Glutamatergic neuron (in vitro differentiated cells): ENCODE data around the gene GYG2. TPM values are rescaled to one million over a fixed set of nuclear protein-coding genes. Genes with fewer than 3 reads are reported as not detected.

Experiments
- DNase-seq: peaks from one replicate; pipeline ENCODE4 v3.0.0; 2022
- H3K27ac Mint-ChIP-seq: one replicate; pipeline ENCODE4 v1.8.0; 2020; ENCODE audit warnings: mild to moderate bottlenecking, mixed read lengths, inconsistent platforms; ENCODE audit not compliant: unreplicated experiment
- H3K27me3 Mint-ChIP-seq: one replicate; pipeline ENCODE4 v1.8.0; 2020; ENCODE audit warnings: mild to moderate bottlenecking, moderate library complexity, mixed read lengths, inconsistent platforms; ENCODE audit not compliant: unreplicated experiment
- H3K36me3 Mint-ChIP-seq: one replicate; pipeline ENCODE4 v1.8.0; 2020; ENCODE audit warnings: mild to moderate bottlenecking, mixed read lengths, inconsistent platforms; ENCODE audit not compliant: unreplicated experiment
- H3K4me1 Mint-ChIP-seq: one replicate; pipeline ENCODE4 v1.8.0; 2020; ENCODE audit warnings: mild to moderate bottlenecking, low read depth, mixed read lengths, inconsistent platforms; ENCODE audit not compliant: unreplicated experiment
- H3K4me3 Mint-ChIP-seq: one replicate; pipeline ENCODE4 v1.8.0; 2020; ENCODE audit warnings: mild to moderate bottlenecking, mixed read lengths, inconsistent platforms; ENCODE audit not compliant: unreplicated experiment
- H3K9me3 Mint-ChIP-seq: one replicate; pipeline ENCODE4 v1.8.0; 2020; ENCODE audit warnings: mild to moderate bottlenecking, moderate library complexity, mixed read lengths, inconsistent platforms; ENCODE audit not compliant: unreplicated experiment
- total RNA-seq: library from RNA; stranded (reverse); fragmentation: NEBNext Ultra II Directional; extraction: Animal tissue kit (Norgen Biotek cat#: 25700); gene quantifications from one replicate; pipeline ENCODE4 v1.2.1, GENCODE V29; 2021; ENCODE audit not compliant: unreplicated experiment
- TF ChIP-seq, protein P1 (sequence below): fragments of 200-600 bp; sonication (generic); IDR thresholded peaks from one replicate; pipeline ENCODE4 v1.5.0; 2021; ENCODE audit not compliant: partially characterized antibody, unreplicated experiment

GYG2 gene
- total RNA-seq, 1 donor from 2014 or later = 21.9 TPM

DNA sequence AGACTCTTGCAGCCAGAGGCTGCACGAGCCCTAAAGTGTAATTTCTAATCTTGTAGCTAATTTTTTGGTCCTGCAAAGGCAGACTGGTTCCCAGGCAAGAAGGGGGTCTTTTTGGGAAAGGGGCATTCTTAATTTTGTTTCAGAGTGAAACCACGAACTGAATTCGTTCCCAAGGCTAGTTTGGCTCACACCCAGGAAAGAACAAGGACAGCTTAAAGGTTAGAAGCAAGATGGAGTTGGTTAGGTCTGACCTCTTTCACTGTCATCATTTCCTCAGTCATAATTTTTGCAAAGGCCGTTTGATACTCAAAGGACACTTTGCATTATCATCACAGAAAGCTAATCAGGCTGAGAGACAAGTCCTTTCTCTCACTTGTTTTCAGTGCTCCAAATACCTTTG lies 46.0 kb upstream of the GYG2 start:
- TF ChIP-seq, protein P1, sequence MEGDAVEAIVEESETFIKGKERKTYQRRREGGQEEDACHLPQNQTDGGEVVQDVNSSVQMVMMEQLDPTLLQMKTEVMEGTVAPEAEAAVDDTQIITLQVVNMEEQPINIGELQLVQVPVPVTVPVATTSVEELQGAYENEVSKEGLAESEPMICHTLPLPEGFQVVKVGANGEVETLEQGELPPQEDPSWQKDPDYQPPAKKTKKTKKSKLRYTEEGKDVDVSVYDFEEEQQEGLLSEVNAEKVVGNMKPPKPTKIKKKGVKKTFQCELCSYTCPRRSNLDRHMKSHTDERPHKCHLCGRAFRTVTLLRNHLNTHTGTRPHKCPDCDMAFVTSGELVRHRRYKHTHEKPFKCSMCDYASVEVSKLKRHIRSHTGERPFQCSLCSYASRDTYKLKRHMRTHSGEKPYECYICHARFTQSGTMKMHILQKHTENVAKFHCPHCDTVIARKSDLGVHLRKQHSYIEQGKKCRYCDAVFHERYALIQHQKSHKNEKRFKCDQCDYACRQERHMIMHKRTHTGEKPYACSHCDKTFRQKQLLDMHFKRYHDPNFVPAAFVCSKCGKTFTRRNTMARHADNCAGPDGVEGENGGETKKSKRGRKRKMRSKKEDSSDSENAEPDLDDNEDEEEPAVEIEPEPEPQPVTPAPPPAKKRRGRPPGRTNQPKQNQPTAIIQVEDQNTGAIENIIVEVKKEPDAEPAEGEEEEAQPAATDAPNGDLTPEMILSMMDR = no peak
- Mint-ChIP-seq H3K27ac (no peak overlapping the region), H3K4me3 (no peak overlapping the region), H3K36me3 (no peaks in the 10 kb centered on the region), H3K27me3 (peaks cover 2% of the 10 kb centered on the region), H3K4me1 (no peaks in the 10 kb centered on the region), H3K9me3 (no peaks in the 10 kb centered on the region)
- no peak for DNase-seq

DNA sequence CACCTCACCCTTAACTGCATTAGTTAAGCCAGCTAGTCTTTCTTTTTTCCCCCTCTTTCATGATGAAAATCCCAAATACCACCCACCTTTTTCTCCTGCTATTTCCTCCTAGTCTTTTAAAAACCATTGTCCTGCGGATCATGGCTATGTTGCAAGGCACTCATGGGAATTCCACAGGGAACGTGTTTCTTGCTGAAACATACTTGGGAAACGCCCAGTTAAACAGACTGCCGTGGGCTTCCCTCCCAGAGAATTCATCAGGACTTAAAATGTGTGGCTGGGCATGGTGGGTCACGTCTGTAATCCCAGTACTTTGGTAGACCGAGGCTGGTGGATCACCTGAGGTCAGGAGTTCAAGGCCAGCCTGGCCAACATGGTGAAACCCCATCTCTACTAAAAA lies 44.7 kb upstream of the GYG2 start:
- no peak for DNase-seq
- TF ChIP-seq, protein P1 = no peak
- no peak overlapping the region for H3K4me3 Mint-ChIP-seq
- peaks cover 1% of the 10 kb centered on the region for H3K9me3 Mint-ChIP-seq
- H3K27me3 Mint-ChIP-seq = no peaks in the 10 kb centered on the region
- H3K4me1 Mint-ChIP-seq = no peaks in the 10 kb centered on the region
- H3K36me3 Mint-ChIP-seq = no peaks in the 10 kb centered on the region
- H3K27ac Mint-ChIP-seq = no peak overlapping the region

DNA sequence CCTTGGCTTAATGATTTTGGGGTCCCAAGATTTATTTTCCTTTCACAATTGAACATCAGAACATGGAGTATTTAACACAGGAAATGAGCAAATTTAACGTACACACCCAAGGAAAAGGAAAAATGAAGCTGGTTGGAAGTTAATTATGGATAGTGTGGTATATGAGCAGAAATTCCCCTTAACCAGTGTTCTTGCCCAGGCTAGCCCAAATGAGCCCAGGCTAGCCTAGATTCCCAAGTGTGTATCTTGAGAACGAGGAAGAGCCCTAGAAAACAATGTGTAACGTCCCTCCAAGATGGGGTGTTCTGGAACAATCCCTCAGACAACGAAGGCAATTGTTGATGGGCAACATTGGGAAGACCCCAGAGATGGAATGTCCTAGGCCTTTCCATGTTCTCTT lies 43.2 kb upstream of the GYG2 start:
- no peak for DNase-seq
- peaks cover 1% of the 10 kb centered on the region for H3K9me3 Mint-ChIP-seq
- no peaks in the 10 kb centered on the region for H3K27me3 Mint-ChIP-seq
- H3K4me1 Mint-ChIP-seq = no peaks in the 10 kb centered on the region
- TF ChIP-seq, protein P1 = no peak
- H3K4me3 Mint-ChIP-seq = no peak overlapping the region
- H3K27ac Mint-ChIP-seq = no peak overlapping the region
- H3K36me3 Mint-ChIP-seq = no peaks in the 10 kb centered on the region

DNA sequence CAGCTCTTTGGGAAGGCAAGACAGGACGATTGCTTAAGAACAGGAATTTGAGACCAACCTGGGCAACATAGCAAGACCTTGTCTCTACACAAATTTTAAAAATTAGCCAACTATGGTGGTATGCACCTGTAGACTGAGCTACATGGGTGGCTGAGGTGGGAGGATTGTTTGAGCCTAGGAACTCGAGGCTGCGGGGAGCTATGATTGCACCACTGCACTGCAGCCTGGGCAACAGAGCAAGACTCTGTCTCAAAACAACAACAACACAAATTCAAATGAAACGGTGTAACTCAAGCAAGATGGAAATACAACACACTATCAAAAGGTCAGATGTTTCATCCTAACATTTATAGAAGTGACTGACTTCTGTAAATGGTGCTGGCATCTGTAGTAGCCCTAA lies 39.8 kb upstream of the GYG2 start:
- Mint-ChIP-seq H3K36me3 (no peaks in the 10 kb centered on the region), H3K27me3 (no peaks in the 10 kb centered on the region), H3K9me3 (peaks cover 1% of the 10 kb centered on the region), H3K27ac (no peak overlapping the region), H3K4me1 (no peaks in the 10 kb centered on the region), H3K4me3 (no peak overlapping the region)
- TF ChIP-seq, protein P1 = no peak
- DNase-seq = no peak

DNA sequence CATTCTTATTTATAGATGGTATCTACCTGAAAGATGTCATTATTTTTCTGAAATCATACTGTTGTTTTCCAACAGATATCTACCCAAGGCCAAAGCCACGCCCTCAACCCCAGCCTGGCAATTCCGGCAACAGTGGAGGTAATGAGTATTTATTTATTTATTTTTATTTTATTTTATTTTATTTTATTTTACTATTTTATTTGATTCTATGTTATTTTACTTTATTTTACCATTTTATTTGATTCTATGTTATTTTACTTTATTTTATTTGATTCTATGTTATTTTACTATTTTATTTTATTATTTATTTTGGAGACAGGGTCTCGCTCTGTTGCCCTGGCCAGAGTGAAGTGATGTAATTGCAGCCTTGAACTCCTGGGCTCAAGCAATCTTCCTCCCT lies 39.2 kb upstream of the GYG2 start:
- Mint-ChIP-seq H3K4me3 (no peak overlapping the region), H3K36me3 (no peaks in the 10 kb centered on the region), H3K4me1 (no peaks in the 10 kb centered on the region), H3K9me3 (peaks cover 1% of the 10 kb centered on the region), H3K27me3 (no peaks in the 10 kb centered on the region), H3K27ac (no peak overlapping the region)
- TF ChIP-seq, protein P1 = no peak
- DNase-seq = no peak
